Cardiac muscle cell (in vitro differentiated cells and primary cell): ENCODE data around the gene TMEM42. TPM values are rescaled to one million over a fixed set of nuclear protein-coding genes. Genes with fewer than 3 reads are reported as not detected.

ENCODE experiments used
- DNase-seq, 2 donors: peaks; one replicate each; pipeline versions ENCODE4 v3.0.0 to v3.0.0-alpha.2; 2010 to 2017; ENCODE audit warnings: low read depth in 1 of 2, low spot score in 1 of 2
- H3K27ac ChIP-seq: fragments of 200-600 bp; sonication (generic); 2 replicates; pipeline ENCODE4 v1.5.1; 2016
- H3K27me3 ChIP-seq: fragments of 200-600 bp; sonication (generic); 2 replicates; pipeline ENCODE4 v1.6.0; 2016; ENCODE audit warnings: control low read depth
- H3K36me3 ChIP-seq: fragments of 200-600 bp; sonication (generic); 2 replicates; pipeline ENCODE4 v1.5.1; 2016; ENCODE audit warnings: control low read depth
- H3K4me1 ChIP-seq: fragments of 200-600 bp; sonication (generic); 2 replicates; pipeline ENCODE4 v1.8.1; 2017; ENCODE audit warnings: low read depth, mild to moderate bottlenecking, mixed run types
- H3K4me3 ChIP-seq: fragments of 200-600 bp; sonication (generic); 2 replicates; pipeline ENCODE4 v1.5.1; 2016; ENCODE audit warnings: mild to moderate bottlenecking
- H3K9me3 ChIP-seq: fragments of 200-600 bp; sonication (generic); 2 replicates; pipeline ENCODE4 v1.5.1; 2017; ENCODE audit warnings: low read depth, mild to moderate bottlenecking, control low read depth
- CTCF ChIP-seq: IDR thresholded peaks from 2 replicates; pipeline ENCODE4 v1.5.1; 2012; ENCODE audit warnings: low read depth, mild to moderate bottlenecking, low read length
- polyA plus RNA-seq: library from polyadenylated mRNA; unstranded; fragments of >200 nt; fragmentation: Nextera tagmentation; extraction: Ambion mirVana; gene quantifications from 2 replicates; pipeline ENCODE4 v1.2.1, GENCODE V29; 2016
- total RNA-seq: library from RNA; depleted of rRNA; stranded (reverse); fragments of >200 nt; gene quantifications from 2 replicates; pipeline ENCODE4 v1.2.3, GENCODE V29; 2016

TMEM42 gene
- total and polyA plus RNA-seq, 2 experiments from 2014 or later, result 27.3 to 39.6 TPM

GRCh38 chr3:44913868-44914468 lies 52.3 kb downstream of the TMEM42 start:
- Histone ChIP-seq H3K27me3 (no peaks in the 10 kb centered on the region), H3K4me3 (no peak overlapping the region), H3K4me1 (no peaks in the 10 kb centered on the region), H3K36me3 (no peaks in the 10 kb centered on the region), H3K9me3 (no peaks in the 10 kb centered on the region), H3K27ac (no peak overlapping the region)
- DNase-seq, result peak; percentile 81 to 88
- TF ChIP-seq CTCF, result peak; percentile 88

- peak; percentile 34 for TF ChIP-seq CTCF
- no peak overlapping the region for H3K27ac ChIP-seq
- H3K36me3 ChIP-seq, result no peaks in the 10 kb centered on the region
- no peak overlapping the region for H3K4me3 ChIP-seq
- no peaks in the 10 kb centered on the region for H3K9me3 ChIP-seq
- peak in 1 of 2 donors; percentile 46 for DNase-seq
- H3K27me3 ChIP-seq, result no peaks in the 10 kb centered on the region
- no peaks in the 10 kb centered on the region for H3K4me1 ChIP-seq
Measured at GRCh38 chr3:44914936-44915335, 53.2 kb downstream of the TMEM42 start.

Other genes starting within 250 kb of the TMEM42 start
- gene ZNF197, start 236.9 kb upstream of the TMEM42 start, total RNA-seq, result 22.3 and 52.5 TPM in 2 replicates
- 13.0 and 35.0 TPM in 2 replicates for gene ZNF197, start 236.9 kb upstream of the TMEM42 start, polyA plus RNA-seq
- gene ZNF35, start 213.2 kb upstream of the TMEM42 start, total RNA-seq, result 10.6 and 14.7 TPM in 2 replicates
- gene ZNF35, start 213.2 kb upstream of the TMEM42 start, polyA plus RNA-seq, result 8.6 and 8.9 TPM in 2 replicates
- gene ZNF502, start 149.3 kb upstream of the TMEM42 start, total RNA-seq, result 1.1 and 2.0 TPM in 2 replicates
- 1.9 and 2.9 TPM in 2 replicates for gene ZNF502, start 149.3 kb upstream of the TMEM42 start, polyA plus RNA-seq
- gene ZNF501, start 132.3 kb upstream of the TMEM42 start, total RNA-seq, result 4.8 and 11.5 TPM in 2 replicates
- 4.7 and 5.4 TPM in 2 replicates for gene ZNF501, start 132.3 kb upstream of the TMEM42 start, polyA plus RNA-seq
- gene KIAA1143, start 100.3 kb upstream of the TMEM42 start, total RNA-seq, result 30.4 and 33.7 TPM in 2 replicates
- gene KIAA1143, start 100.3 kb upstream of the TMEM42 start, polyA plus RNA-seq, result 20.9 and 24.2 TPM in 2 replicates
- gene KIF15, start 100.1 kb upstream of the TMEM42 start, total RNA-seq, result 1.4 and 6.4 TPM in 2 replicates
- 2.7 and 3.0 TPM in 2 replicates for gene KIF15, start 100.1 kb upstream of the TMEM42 start, polyA plus RNA-seq
- gene TGM4, start 12.7 kb downstream of the TMEM42 start, total RNA-seq, result not detected in 2 replicates
- gene TGM4, start 12.7 kb downstream of the TMEM42 start, polyA plus RNA-seq, result 0.84 TPM in 1 of 2 replicates, not detected in the other
- gene ZDHHC3, start 114.3 kb downstream of the TMEM42 start, total RNA-seq, result 50.2 and 60.3 TPM in 2 replicates
- gene ZDHHC3, start 114.3 kb downstream of the TMEM42 start, polyA plus RNA-seq, result 43.8 and 47.8 TPM in 2 replicates
- 47.7 and 61.1 TPM in 2 replicates for gene EXOSC7, start 114.3 kb downstream of the TMEM42 start, total RNA-seq
- gene EXOSC7, start 114.3 kb downstream of the TMEM42 start, polyA plus RNA-seq, result 66.9 and 70.4 TPM in 2 replicates
- 1.3 TPM in 1 of 2 replicates, not detected in the other for gene CLEC3B, start 164.4 kb downstream of the TMEM42 start, total RNA-seq
- gene CLEC3B, start 164.4 kb downstream of the TMEM42 start, polyA plus RNA-seq, result 0.21 and 1.6 TPM in 2 replicates